Fibroblast of skin of left biceps (primary cell): ENCODE measurements around the gene ETFDH.
"Not testable (repeated sequence)": the region's sequence is repeated elsewhere in the genome, so short reads cannot be mapped to it uniquely, and the experiment has no call there.

Source experiments
- DNase-seq, 2 experiments: peaks; one replicate each; pipeline ENCODE4 v3.0.0-alpha.2; 2013; ENCODE audit warnings: low read depth in 2 of 2

ETFDH gene

DNA sequence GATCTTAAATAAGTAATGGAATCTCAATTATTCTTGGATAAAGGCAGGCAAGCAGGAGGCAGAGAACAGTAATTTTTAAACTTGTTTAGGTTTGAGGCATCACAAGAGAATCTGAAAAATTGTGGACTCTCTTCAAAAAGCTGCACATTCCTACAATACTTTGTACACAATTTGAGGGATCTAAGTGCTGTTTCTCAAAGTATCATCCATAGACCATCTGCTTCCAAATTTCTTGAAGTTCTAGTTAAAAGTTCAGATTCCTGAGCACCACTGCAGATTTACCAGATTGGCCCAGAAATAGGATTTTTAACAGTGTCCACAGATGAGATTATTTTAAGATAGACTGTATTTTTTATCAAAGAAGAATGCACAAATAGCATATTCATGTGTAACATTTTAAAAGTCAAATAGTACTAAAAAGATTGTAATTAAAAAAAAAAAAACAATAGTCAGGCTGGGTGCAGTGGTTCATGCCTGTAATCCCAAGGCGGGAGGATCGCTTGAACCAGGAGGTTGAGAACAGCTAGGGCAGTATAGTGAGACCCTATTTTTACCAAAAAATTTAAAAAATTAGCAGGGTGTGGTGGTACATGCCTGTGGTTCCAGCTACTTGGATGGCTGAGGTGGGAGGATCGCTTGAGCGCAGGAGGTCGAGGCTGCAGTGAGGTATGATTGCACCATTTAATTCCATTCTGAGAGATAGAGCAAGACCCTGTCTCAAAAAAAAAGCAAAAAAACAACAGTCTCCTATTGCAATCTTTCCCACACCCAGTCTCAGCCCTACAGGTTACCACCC, 82.5 kb downstream of the ETFDH start:
- DNase-seq: peak in 1 of 2 experiments; percentile 32

GRCh38 chr4:158755819-158756218, 83.7 kb downstream of the ETFDH start:
- DNase-seq: not testable (repeated sequence)

DNA sequence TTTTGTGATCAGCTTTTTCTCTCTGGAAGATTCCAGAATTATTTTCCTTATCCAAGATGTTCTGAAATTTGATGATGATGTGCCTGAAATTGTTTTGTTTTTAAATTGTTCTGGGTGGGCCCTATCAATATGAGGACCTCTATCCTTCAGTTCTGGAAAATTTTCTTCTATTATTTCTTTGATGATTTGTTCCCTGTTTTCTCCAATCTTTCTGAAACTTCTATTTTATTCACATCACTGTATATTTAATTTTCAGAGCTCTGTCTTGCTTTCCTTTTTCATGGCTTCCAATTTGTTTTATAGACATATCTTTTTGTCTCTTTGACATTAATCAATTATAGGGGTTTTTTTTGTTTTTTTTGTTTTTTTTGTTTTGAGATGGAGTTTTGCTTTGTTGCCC, 84.5 kb downstream of the ETFDH start:
- DNase-seq: no peak

DNA sequence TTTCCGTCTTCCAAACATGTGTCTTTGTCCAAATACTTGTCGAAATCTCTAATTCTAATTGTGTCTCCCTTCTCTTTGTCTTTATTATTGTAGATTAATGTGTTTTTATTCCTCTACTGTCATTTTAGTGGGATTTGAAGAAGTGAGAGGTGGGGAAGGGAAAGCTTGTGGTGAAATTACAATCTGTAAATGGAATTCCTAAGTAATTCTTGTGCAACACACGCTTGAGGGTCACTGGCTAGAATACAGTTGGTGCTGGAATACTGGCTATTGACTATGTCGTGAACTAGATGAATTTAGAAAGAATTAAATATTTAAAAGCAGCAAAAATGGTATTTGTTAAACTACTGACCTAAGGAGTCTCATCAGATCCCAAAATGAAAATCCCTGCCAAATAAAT, 86.0 kb downstream of the ETFDH start:
- DNase-seq: peak in 1 of 2 experiments; percentile 37

DNA sequence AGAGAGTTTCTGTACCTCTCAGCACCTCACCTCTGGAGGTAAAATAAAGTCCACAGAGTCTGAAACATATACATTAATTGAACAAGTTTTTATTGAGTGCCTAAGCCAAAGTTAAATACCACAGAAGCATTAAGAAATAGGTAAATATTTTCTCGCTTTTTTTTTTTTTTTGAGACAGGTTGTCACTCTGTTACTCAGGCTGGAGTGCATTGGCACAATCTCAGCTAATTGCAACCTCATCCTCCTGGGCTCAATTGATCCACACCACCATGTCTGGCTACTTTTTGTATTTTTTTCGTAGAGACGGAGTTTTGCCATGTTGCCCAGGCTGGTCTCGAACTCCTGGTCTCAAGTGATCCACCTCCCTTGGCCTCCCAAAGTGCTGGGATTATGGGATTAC, 86.6 kb downstream of the ETFDH start:
- DNase-seq: no peak
